Measurements from ENCODE around the gene SYNPO2. TPM values are rescaled to one million over a fixed set of nuclear protein-coding genes. Genes with fewer than 3 reads are reported as not detected.

SYNPO2 gene
- total and polyA plus RNA-seq, 2 of the 8 experiments (the other 6 are each of a cell fraction or from before 2014, with no cell fraction given) = 0.50 to 4.2 TPM

GRCh38 chr4:118857760-118858159 is 30.9 kb upstream of the SYNPO2 start (continued):
- no peak for TF ChIP-seq CEBPB (IDR thresholded peaks at IDR 0.05; ENCODE audit: low read depth, low read length)
- TF ChIP-seq ASH2L (IDR thresholded peaks at IDR 0.05; ENCODE audit: low read length) = no peak
- TF ChIP-seq SRF (IDR thresholded peaks at IDR 0.05; ENCODE audit: low read depth, low read length) = no peak
- no peak for TF ChIP-seq HDAC6 (IDR thresholded peaks at IDR 0.05; ENCODE audit: low read depth, low read length)

Measured in H1 (cell line).